K562 (cell line): ENCODE results near the gene MAN2B1. TPM values are rescaled to one million over a fixed set of nuclear protein-coding genes. Genes with fewer than 3 reads are reported as not detected.

Source experiments
- ATAC-seq: fragments of 200-7000 bp; cut with Tn5 transposase; 3 replicates; pipeline ENCODE4 v1.9.1; 2020; ENCODE audit warnings: moderate library complexity
- BruUV-seq: library from RNA; stranded (reverse); fragments of 400-500 nt; replicated peaks from 2 replicates; lab custom pipeline; 2021; lab: Mats Ljungman, UMichigan
- CTCF ChIA-PET: fragments of 300-600 bp; formaldehyde crosslinking; extraction: SDS; loops from one replicate; lab custom pipeline; 2021; ENCODE audit warnings: low intra/inter-chr PET ratio; lab: Yijun Ruan, JAX
- POLR2A ChIA-PET: fragments of 300-600, 350-650 bp; sonication (Branson Sonifier 250); formaldehyde crosslinking; extraction: SDS; loops from one replicate; lab custom pipeline; 2021; ENCODE audit warnings: antibody characterized with exemption, inconsistent platforms; lab: Yijun Ruan, JAX
- DNase-seq, 4 experiments: peaks; one replicate each; pipeline versions ENCODE4 v3.0.0 to v3.0.0-alpha.2; 2011 to 2018; ENCODE audit warnings: low spot score in 3 of 4, mixed read lengths in 3 of 4; ENCODE audit errors: extremely low read depth in 1 of 4
- FAIRE-seq: peaks from 2 replicates; lab custom pipeline; 2011; peaks lifted over from hg19 to GRCh38; lab: Jason Lieb, UNC
- H2AFZ ChIP-seq: 2 replicates; pipeline ENCODE4 v1.6.0; 2011; ENCODE audit warnings: low read depth, low read length, control low read depth, inconsistent platforms
- H3K27ac ChIP-seq: fragments of 200-600 bp; 3 replicates; pipeline ENCODE4 v1.8.0; 2011; ENCODE audit warnings: low read depth, mild to moderate bottlenecking, control low read depth, inconsistent platforms, low read length, moderate library complexity, mixed read lengths; ENCODE audit errors: extremely low read depth
- H3K27me3 ChIP-seq, 2 experiments: fragments of 300-600 bp in 1 of 2; 2 replicates in 1 of 2; 3 replicates in 1 of 2; pipeline versions ENCODE4 v1.6.0 to v1.8.0; 2011; ENCODE audit warnings: inconsistent platforms in 2 of 2, low read length in 2 of 2, mild to moderate bottlenecking in 1 of 2, mixed read lengths in 1 of 2, moderate library complexity in 1 of 2; ENCODE audit not compliant: control insufficient read depth in 2 of 2, insufficient read depth in 2 of 2
- H3K36me3 ChIP-seq: fragments of 300-600 bp; 3 replicates; pipeline ENCODE4 v1.8.0; 2011; ENCODE audit warnings: mild to moderate bottlenecking, low read length, inconsistent platforms; ENCODE audit not compliant: control insufficient read depth, insufficient read depth
- H3K4me1 ChIP-seq, 2 experiments: fragments of 200-600 bp in 1 of 2; replicated peaks in 1 of 2; 2 replicates in 1 of 2; 3 replicates in 1 of 2; pipeline versions ENCODE4 v1.5.1 to v1.8.0; 2011; ENCODE audit warnings: inconsistent platforms in 2 of 2, low read length in 2 of 2, mild to moderate bottlenecking in 1 of 2, mixed read lengths in 1 of 2, moderate library complexity in 1 of 2; ENCODE audit not compliant: control insufficient read depth in 2 of 2, insufficient read depth in 2 of 2
- H3K4me2 ChIP-seq: 2 replicates; pipeline ENCODE4 v1.6.1; 2011; ENCODE audit warnings: low read length, control low read depth, inconsistent platforms, mixed read lengths; ENCODE audit not compliant: insufficient read depth
- H3K4me3 ChIP-seq: fragments of 200-600 bp; sonication (generic), shearing (Covaris generic); 2 replicates; pipeline ENCODE4 v1.5.1; 2016; ENCODE audit warnings: control low read depth, inconsistent platforms
- H3K79me2 ChIP-seq: fragments of 200-600 bp; 3 replicates; pipeline ENCODE4 v1.8.0; 2011; ENCODE audit warnings: low read length, inconsistent platforms; ENCODE audit not compliant: control insufficient read depth, insufficient read depth
- H3K9ac ChIP-seq, 2 experiments: 2 replicates each; pipeline versions ENCODE4 v1.6.0 to v1.6.1; 2011; ENCODE audit warnings: low read depth in 2 of 2, low read length in 2 of 2, control low read depth in 1 of 2, inconsistent platforms in 1 of 2, mild to moderate bottlenecking in 1 of 2, mixed read lengths in 1 of 2; ENCODE audit not compliant: insufficient read depth in 1 of 2
- H3K9me1 ChIP-seq: one replicate; pipeline ENCODE4 v1.6.0; 2011; ENCODE audit warnings: inconsistent platforms, mild to moderate bottlenecking, low read length, moderate library complexity; ENCODE audit not compliant: control insufficient read depth, insufficient read depth
- H3K9me3 ChIP-seq: replicated peaks from 2 replicates; pipeline ENCODE4 v1.5.1; 2011; ENCODE audit warnings: low read depth, low read length, inconsistent platforms; ENCODE audit not compliant: control insufficient read depth, insufficient read depth
- H4K20me1 ChIP-seq: replicated peaks from 2 replicates; pipeline ENCODE4 v1.6.1; 2011; ENCODE audit warnings: low read length, inconsistent platforms, mixed read lengths; ENCODE audit not compliant: control insufficient read depth, insufficient read depth
- DEAF1 ChIP-seq: fragments of 450-650 bp; formaldehyde crosslinking; IDR thresholded peaks from 2 replicates; pipeline ENCODE4 v1.4.0; 2020; ENCODE audit warnings: mild to moderate bottlenecking, moderate library complexity
- DIDO1 ChIP-seq: fragments of 450-650 bp; IDR thresholded peaks from 2 replicates; pipeline ENCODE4 v1.6.1; 2016; ENCODE audit warnings: low read depth, missing biosample characterization, missing genetic modification characterization
- MAX ChIP-seq: sonication (generic); formaldehyde crosslinking; IDR thresholded peaks from 2 replicates; pipeline ENCODE4 v1.9.0; 2022; ENCODE audit warnings: mild to moderate bottlenecking, missing genetic modification reagents
- NFE2L1 ChIP-seq: fragments of 450-650 bp; IDR thresholded peaks from 2 replicates; pipeline ENCODE4 v1.6.1; 2016; ENCODE audit warnings: missing genetic modification characterization, low read depth, mild to moderate bottlenecking, missing compliant biosample characterization, moderate library complexity, borderline replicate concordance
- NUFIP1 ChIP-seq: fragments of 450-650 bp; IDR thresholded peaks from 2 replicates; pipeline ENCODE4 v1.6.1; 2018; ENCODE audit not compliant: partially characterized antibody
- POLR2AphosphoS5 ChIP-seq: IDR thresholded peaks from 2 replicates; pipeline ENCODE4 v1.6.1; 2011; ENCODE audit warnings: mild to moderate bottlenecking, low read depth, low read length, moderate library complexity; ENCODE audit not compliant: control insufficient read depth, insufficient read depth
- POLR2G ChIP-seq: fragments of 200-400 bp; formaldehyde crosslinking; IDR thresholded peaks from 2 replicates; pipeline ENCODE4 v1.6.1; 2017; ENCODE audit warnings: low read depth, mild to moderate bottlenecking, antibody characterized with exemption, low read length, moderate library complexity
- RAD21 ChIP-seq, 2 experiments: fragments of 250-450 bp in 1 of 2; fragments of 450-650 bp in 1 of 2; sonication (Bioruptor Pico) in 1 of 2; formaldehyde crosslinking in 1 of 2; IDR thresholded peaks in 1 of 2; conservative IDR thresholded peaks in 1 of 2; 2 replicates each; pipeline versions ENCODE4 v1.4.0 to v1.8.0; 2020 to 2022; ENCODE audit warnings: mild to moderate bottlenecking in 2 of 2, moderate library complexity in 1 of 2
- RBFOX2 ChIP-seq: fragments of 200-400 bp; formaldehyde crosslinking; IDR thresholded peaks from 2 replicates; pipeline ENCODE4 v1.6.1; 2017; ENCODE audit warnings: low read depth, mild to moderate bottlenecking, low read length, moderate library complexity
- STAG1 ChIP-seq: sonication (generic); formaldehyde crosslinking; IDR thresholded peaks from 2 replicates; pipeline ENCODE4 v1.5.0; 2020; ENCODE audit warnings: missing genetic modification reagents, borderline replicate concordance
- USF1 ChIP-seq: sonication (generic); formaldehyde crosslinking; IDR thresholded peaks from 2 replicates; pipeline ENCODE4 v1.9.0; 2022; ENCODE audit warnings: mild to moderate bottlenecking, missing genetic modification reagents
- XRCC5 ChIP-seq: fragments of 200-400 bp; formaldehyde crosslinking; IDR thresholded peaks from 2 replicates; pipeline ENCODE4 v1.6.1; 2017; ENCODE audit warnings: low read depth, mild to moderate bottlenecking, low read length
- YY1 ChIP-seq, 3 experiments: IDR thresholded peaks; 2 replicates each; pipeline ENCODE4 v1.6.1; 2011; ENCODE audit warnings: low read length in 2 of 3, mild to moderate bottlenecking in 2 of 3, moderate library complexity in 2 of 3, borderline replicate concordance in 1 of 3, control low read depth in 1 of 3, low read depth in 1 of 3; ENCODE audit not compliant: insufficient read depth in 3 of 3, insufficient replicate concordance in 2 of 3, control insufficient read depth in 1 of 3, insufficient read length in 1 of 3; ENCODE audit errors: extremely low read depth in 1 of 3
- WGBS: fragments of 100-300 bp; shearing (Covaris generic); methylation state at CpG from one replicate; pipeline ENCODE4 v1.1.6; 2016; ENCODE audit warnings: low coverage, mixed read lengths; ENCODE audit not compliant: insufficient coverage; ENCODE audit errors: missing lambda C conversion rate; 5-methylcytosine and 5-hydroxymethylcytosine counted together
- in situ Hi-C: fragments of 300-500 bp; cut with MboI; formaldehyde crosslinking; loops from 4 replicates; pipeline ENCODE4 v1.15.0; 2018; ENCODE audit warnings: inconsistent platforms, mixed read lengths
- intact Hi-C: fragments of 100-400 bp; cut with micrococcal nuclease; formaldehyde crosslinking; loops from 2 replicates; pipeline ENCODE4 v1.14.2; 2022
- polyA plus RNA-seq, 8 experiments: library from polyadenylated mRNA; depleted of rRNA in 4 of 8; stranded (reverse) in 5 of 8; unstranded in 3 of 8; fragments of >200 nt; fragmentation: Nextera tagmentation in 2 of 8; fragmentation: Illumina TruSeq in 1 of 8; extraction: Ambion mirVana in 2 of 8; extraction: Trizol in 1 of 8; gene quantifications; 2 replicates each; pipeline versions ENCODE4 v1.2.1 to v1.2.3, GENCODE V29; 2011 to 2014; ENCODE audit warnings: inconsistent platforms in 1 of 8, missing spikeins in 1 of 8
- total RNA-seq, 7 experiments: library from RNA; depleted of rRNA in 6 of 7; stranded (reverse); fragments of >200 nt in 6 of 7; fragmentation: Illumina TruSeq in 2 of 7; extraction: Trizol in 2 of 7; gene quantifications; 2 replicates each; pipeline versions ENCODE4 v1.2.1 to v1.2.3, GENCODE V29; 2011 to 2021; ENCODE audit warnings: low replicate concordance in 1 of 7

The MAN2B1 gene
- total and polyA plus RNA-seq, 9 of the 15 experiments (the other 6 are each of a cell fraction or from before 2014, with no cell fraction given), result 0.59 to 33.8 (median 11.4) TPM

- ChIA-PET POLR2A (interaction anchor here (0.5 to 1.6 kb wide), 3 partner anchors 10 to 122 kb away, joined by 4 to 5 read pairs (median 4); no protein-coding TSS in a partner anchor), CTCF (interaction anchor here (0.7 kb wide), 1 partner anchor 171 kb away, joined by 3 read pairs; no protein-coding TSS in a partner anchor)
- no peaks in the 10 kb centered on the region; the same call in none of the 2 replicates for H4K20me1 ChIP-seq
- peaks cover 13% of the 10 kb centered on the region for H3K79me2 ChIP-seq
- in situ Hi-C loops (loop anchor here (10.0 kb wide), 1 partner anchor 472 kb away; no protein-coding TSS in a partner anchor), intact Hi-C loops (no loop called here)
- BruUV-seq, result no TSS peak
- whole genome bisulfite sequencing, result 6% methylated on average over 4 of the region's 4 CpGs
- DNase-seq (peak; percentile 68 to 90 (median 76)), FAIRE-seq (peak; percentile 88), ATAC-seq (peak; percentile 82)
- no peak overlapping the region for H3K4me3 ChIP-seq
- H3K27ac ChIP-seq, result no peak overlapping the region
- peaks cover 0 to 22% of the 10 kb centered on the region in 2 experiments; a peak in 3 of 5 replicates for H3K4me1 ChIP-seq
- H3K4me2 ChIP-seq, result no peak overlapping the region
- no peaks in the 10 kb centered on the region for H3K9me3 ChIP-seq
- 0 out of 4 replicates have a peak overlapping the region, but pooled peaks of 1 of the 2 experiments have one; percentile 53 for H3K9ac ChIP-seq
- H3K27me3 ChIP-seq, result no peaks in the 10 kb centered on the region
- H3K36me3 ChIP-seq, result peaks cover 78% of the 10 kb centered on the region
- no peaks in the 10 kb centered on the region for H3K9me1 ChIP-seq
- H2AFZ ChIP-seq, result no peak overlapping the region
- TF ChIP-seq XRCC5 (peak; percentile 75), STAG1 (CRISPR knock-in tag) (peak; percentile 17; the same call in 1 of the 2 replicates), NUFIP1 (no peak), POLR2AphosphoS5 (peak; percentile 10; the same call in 1 of the 2 replicates), USF1 (CRISPR knock-in tag) (peak; percentile 52), POLR2G (peak; percentile 13; the same call in 1 of the 2 replicates), NFE2L1 (tag) (no peak), MAX (CRISPR knock-in tag) (peak; percentile 45; the same call in 1 of the 2 replicates), YY1 (IDR thresholded peaks at IDR 0.05; ENCODE audit: borderline replicate concordance in 1 of 3, control insufficient read depth in 1 of 3, extremely low read depth in 1 of 3, insufficient read depth in 3 of 3, insufficient read length in 1 of 3, insufficient replicate concordance in 2 of 3, low read depth in 1 of 3, low read length in 2 of 3) (peak in 1 of 3 experiments; percentile 29), RBFOX2 (peak; percentile 51; the same call in 1 of the 2 replicates), DIDO1 (tag) (no peak), DEAF1 (0 out of 2 replicates have a peak, but pooled peaks have one; percentile 18), RAD21 (CRISPR knock-in tag; conservative IDR thresholded peaks at IDR 0.05 in 1 of 2, IDR thresholded peaks at IDR 0.05 in 1 of 2) (peak; percentile 13 to 68; a peak in 2 of 4 replicates)
Measured at GRCh38 chr19:12676384-12676792, 9.8 kb upstream of the MAN2B1 start.
